DMS 273 treated with DMSO at 0.1 percent for 48 hours (cell line): ENCODE data around the gene IFFO2.

Experiments used
- DNase-seq: peaks from one replicate; lab custom pipeline; 2025; lab: John Stamatoyannopoulos, UW

IFFO2 gene

GRCh38 chr1:18936814-18937481 is 19.5 kb downstream of the IFFO2 start:
- no peak for DNase-seq

DNA sequence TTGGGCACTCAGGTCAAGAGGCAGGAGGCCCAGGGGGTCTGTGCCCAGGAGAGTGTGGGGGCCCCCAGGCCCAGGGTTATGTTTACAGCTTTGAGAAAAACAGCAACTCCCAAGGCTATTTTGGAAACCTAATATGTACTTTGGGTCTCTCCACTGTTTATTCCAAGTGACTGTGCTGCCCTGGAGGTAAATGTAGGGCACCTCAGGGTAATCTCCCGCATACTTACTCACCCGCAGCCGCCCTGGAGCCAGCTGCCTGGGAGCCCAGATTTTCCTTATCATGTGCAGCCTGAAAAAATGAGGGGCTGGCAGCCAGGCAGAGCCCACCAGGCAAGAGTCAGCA is 20.0 kb downstream of the IFFO2 start:
- no peak for DNase-seq

- DNase-seq: no peak
Observed at GRCh38 chr1:18934205-18935000, 22.1 kb downstream of the IFFO2 start.

DNA sequence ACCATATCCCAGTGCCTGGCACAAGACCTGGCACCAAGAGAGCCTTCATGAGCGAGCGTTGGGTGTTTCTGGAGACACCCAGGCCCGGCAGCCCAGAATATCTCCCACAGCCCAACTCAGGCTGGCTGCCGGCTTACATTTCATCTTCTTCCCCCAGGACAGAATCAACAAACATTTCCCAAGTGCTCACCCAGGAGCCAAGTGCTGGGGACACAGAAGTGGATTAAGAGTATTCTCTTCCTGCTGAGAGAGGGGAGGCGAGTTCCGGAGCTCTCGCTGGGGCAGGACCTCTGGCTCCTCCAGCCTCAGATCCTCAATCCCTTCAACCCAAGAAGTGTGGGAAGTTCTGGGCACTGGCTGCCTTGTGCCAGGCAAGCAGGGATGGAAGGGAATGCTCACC is 23.6 kb downstream of the IFFO2 start:
- DNase-seq: no peak

- no peak for DNase-seq
Observed at GRCh38 chr1:18932387-18932786, 24.1 kb downstream of the IFFO2 start.

DNA sequence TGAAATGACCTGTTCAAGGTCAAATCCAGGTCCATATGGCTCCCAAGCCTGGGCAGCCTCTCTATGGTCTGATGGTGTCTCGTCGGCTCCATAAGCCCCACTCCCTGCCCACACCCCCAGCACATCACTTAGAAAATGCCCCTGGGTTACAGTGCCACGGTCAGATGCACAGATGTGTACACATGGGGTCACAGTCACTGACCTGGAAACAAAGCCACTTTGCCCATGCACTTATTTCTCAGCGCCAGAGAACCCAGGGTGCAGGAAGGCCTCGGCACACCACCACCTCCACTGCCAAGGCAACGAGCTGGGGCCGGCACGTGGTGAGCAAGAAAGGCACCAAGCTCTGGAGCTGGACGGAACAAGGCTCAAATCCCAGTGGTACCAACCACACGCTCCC is 24.7 kb downstream of the IFFO2 start:
- no peak for DNase-seq

GRCh38 chr1:18929686-18930085 is 26.8 kb downstream of the IFFO2 start:
- DNase-seq: no peak

DNA sequence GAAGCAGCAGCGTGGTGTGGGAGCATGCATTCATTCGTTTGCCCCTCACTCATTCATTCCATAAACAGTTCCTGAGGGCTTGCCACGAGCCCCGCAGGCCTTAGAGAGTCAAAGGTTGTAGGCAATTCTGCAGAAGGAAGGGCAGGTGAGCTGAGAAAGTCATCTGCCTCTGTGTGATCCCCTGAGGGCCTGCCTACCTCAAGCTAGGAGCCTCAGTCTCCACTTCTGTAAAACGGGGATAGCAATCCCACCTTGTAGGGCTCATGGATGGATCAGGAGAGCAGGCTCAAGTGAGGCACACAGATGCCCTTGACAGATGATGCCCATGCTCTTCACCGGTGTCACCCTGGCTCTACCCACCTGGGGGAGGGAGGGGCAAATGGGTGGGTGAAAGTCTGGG is 27.5 kb downstream of the IFFO2 start:
- no peak for DNase-seq

GRCh38 chr1:18928406-18928805 is 28.1 kb downstream of the IFFO2 start:
- no peak for DNase-seq

DNA sequence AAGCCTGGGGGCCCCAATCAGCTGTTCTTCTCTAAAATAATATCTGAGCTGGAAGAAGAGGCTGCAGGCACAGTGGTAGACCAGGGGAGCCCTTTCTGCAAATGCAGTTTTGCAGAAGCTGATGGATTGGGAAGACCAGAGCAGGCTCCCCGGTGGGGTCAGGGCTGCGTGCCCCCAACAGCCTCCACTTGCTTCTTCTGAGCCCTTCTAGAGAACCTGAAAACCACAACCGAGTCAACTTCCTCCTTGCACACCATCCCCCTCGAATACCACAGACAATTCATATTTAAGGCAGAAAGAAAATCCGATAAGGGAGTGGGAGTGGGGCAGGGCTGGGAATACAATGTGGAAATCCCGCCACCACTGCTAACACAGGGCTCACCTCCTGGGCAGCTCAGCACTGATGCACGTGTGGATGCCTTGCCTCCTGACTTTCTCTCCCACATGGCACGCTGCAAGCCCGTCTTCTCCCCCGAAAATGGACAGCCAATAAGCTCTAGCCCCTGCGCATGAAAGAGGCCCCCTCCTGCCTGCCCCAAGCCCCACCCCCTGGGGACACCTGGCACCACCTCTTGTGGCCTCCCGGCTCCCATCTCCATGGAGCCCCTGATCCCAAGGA is 28.7 kb downstream of the IFFO2 start:
- DNase-seq: no peak

DNA sequence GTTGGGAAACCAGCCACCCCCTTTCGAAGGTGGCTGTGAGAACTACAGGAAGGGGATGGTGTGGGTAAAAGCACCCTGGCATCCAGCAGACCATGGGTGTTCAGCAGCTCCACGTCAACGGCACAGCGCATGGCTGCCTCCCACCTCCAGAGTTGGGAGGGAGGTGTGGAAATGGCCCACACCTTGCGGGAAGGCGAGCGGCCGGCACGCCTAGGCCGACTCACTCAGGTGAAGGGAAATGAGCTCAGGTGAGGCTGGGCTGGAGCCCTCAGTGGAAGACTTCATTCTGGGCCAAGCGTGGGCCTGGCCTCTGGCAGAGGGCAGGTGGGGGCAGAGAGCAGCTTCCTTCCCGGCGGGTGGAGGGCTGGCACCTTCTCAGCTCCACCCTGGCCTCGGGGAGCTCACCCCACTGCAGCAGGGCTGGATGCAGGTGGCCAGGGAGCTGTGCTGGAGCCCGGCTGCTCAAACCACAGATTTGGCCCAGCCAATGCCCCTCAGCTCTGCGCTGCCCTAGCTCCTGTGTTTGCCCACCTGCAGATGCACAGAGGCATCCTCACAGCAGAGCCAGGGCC is 29.3 kb downstream of the IFFO2 start:
- no peak for DNase-seq

- no peak for DNase-seq
Observed at GRCh38 chr1:18926315-18927081, 30.0 kb downstream of the IFFO2 start.

DNA sequence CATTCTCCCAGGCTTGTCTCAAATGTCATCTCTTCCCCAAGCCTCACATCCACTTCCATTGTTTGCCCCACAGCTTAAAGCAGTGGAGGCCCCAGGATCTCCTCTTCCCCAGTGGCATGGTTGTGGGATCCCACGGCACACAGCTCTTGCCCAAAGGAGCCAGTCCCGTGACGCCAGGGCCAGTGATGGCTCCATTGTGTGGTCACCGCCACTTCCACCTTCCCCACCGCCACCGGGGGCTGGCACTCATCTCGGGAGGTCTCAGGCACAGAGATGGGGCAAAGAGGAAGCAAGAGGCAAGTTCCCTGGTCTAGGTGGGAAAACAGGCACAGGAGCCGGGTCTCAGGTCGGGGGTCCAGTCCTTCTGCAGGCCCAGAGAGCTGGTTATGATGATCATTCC is 31.2 kb downstream of the IFFO2 start:
- DNase-seq: no peak

DNA sequence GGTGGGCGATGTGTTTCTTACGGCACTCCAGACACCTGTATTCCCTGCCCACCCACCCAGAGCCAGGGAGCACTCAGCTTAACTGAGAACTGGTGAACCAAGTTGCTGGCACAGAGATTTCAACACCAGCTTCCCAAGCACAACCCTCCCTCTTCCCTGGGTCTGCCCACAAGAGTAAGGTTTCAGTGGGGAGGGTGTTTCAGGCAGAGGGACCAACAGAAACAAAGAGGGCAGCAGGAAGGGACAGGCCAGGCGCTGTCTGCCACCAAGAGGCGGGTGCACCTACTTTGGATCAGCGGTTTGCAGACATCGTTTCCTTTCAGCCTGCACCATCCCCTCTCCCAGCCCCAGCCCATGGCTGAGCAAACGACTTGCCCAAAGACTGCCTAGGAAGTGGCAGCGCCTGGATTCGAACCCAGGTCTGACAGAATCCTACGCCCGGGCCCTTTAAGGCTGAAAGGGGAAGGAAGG is 32.2 kb downstream of the IFFO2 start:
- no peak for DNase-seq

- DNase-seq: no peak
Observed at GRCh38 chr1:18923756-18924211, 32.7 kb downstream of the IFFO2 start.

- DNase-seq: peak; percentile 30
Observed at GRCh38 chr1:18922848-18923755, 33.4 kb downstream of the IFFO2 start.

GRCh38 chr1:18922319-18922726 is 34.2 kb downstream of the IFFO2 start:
- peak; percentile 14 for DNase-seq

DNA sequence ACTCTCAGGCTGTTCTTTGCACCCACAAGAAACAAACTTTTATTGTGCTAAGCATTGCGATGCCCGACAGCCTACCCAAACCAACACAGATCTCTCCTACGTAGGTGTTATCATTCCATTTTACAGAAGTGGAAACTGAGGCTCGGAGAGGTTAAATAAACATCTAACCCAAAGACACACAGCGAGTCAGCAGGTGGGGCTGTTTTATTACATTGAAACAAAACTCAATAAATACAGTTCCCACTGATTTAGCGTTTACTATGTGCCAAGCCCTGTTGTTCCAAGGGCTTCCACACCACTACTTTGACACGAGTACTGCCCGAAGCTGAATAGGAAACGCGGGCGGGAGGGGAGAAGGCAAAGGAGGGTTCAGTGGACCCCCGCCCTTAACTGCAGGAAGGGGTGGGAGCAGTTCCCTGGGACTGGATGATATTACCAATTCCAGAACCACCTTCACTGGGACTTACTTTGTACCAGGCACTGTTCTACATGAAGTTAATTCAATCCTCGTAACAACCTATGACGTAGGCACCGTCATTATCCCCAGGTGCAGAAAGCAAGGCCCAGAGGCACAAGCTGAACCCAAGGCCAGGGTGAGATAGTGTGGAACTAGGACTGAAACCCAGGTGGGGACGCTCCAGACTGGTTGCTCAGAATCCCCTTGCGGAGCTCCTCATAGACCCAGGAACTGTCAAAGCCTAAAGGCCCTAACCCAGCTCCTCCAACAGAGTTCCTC is 34.8 kb downstream of the IFFO2 start:
- no peak for DNase-seq

GRCh38 chr1:18920931-18921330 is 35.5 kb downstream of the IFFO2 start:
- DNase-seq: no peak

DNA sequence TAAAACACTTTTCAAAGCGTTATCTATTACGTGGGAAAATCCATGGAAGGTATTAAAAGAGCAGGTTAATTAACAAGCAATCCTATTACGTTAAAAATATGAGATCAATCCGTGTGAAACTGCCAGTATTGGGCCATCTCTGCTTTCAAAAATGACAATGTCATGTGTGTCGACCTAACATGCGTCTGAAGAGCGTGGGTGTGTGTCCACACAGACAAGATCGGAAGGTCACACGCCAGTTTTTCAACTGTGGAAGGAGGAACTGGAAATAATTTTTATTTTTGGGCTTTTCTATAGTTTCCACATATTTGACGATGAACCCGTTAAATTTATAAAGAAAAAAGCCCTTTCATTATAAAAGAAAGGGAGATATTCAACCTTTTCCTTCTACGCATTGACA is 36.5 kb downstream of the IFFO2 start:
- no peak for DNase-seq
